ENCODE results near the gene HDAC4. TPM values are rescaled to one million over a fixed set of nuclear protein-coding genes. Genes with fewer than 3 reads are reported as not detected.

HDAC4 gene
- total and polyA plus RNA-seq, 2 of the 4 experiments (the other 2 are of a cell fraction): 4.1 to 7.2 TPM

DNA sequence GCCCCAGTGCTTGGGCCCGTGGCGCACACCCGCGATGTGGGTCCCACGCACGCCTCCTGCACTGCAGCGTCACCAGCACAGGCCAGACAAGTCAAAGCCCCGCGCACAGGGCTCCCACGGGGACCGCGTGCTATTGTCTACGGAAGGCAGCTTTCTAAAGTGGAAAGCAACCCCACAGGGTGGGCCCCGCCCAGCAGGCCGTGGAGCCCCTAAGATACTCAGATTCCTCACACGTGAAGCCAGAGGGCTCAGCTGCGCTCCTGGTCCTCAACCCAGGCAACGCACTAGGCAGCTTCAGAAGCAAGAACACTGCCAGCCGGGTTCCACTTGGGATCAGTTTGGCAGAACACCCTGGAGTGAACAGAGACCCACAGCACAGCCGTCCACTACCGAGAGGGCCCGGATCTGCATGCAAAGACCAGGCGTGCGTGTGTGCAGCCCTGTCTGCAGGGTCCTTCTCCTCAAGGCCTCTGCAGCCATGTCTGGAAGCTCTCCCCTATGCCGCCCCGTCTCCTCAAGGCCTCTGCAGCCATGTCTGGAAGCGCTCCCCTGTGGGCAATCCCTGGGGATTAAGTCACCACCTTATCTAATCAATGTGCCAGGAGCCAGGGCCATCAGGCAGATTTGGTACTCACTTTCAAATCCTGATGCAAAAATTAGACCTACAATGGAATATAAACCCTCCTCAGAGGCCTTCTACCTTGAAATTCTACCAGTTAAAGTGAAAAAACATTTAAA is 231.3 kb downstream of the HDAC4 start:
- H3K9me3 ChIP-seq (ENCODE audit: control insufficient read depth, insufficient read depth, low read length): peaks cover 8% of the 10 kb centered on the region; the same call in 1 of the 2 replicates
- H2AK5ac ChIP-seq (ENCODE audit: low read depth, low read length): no peak overlapping the region
- no peak overlapping the region for H3K56ac ChIP-seq (ENCODE audit: extremely low read depth, insufficient read depth, low read length)
- H3K27ac ChIP-seq (ENCODE audit: insufficient read depth, low read length): no peak overlapping the region
- POLR2A ChIA-PET (ENCODE audit: unreplicated experiment): no interaction called here
- in situ Hi-C loops (cut with MboI; ENCODE audit: low sequenced_read_pairs) (no loop called here), intact Hi-C loops (cut with micrococcal nuclease) (no loop called here), dilution Hi-C loops (cut with HindIII; ENCODE audit: low sequenced_read_pairs, unreplicated experiment) (no loop called here)
- H2AFZ ChIP-seq (replicated peaks; ENCODE audit: low read length, poor library complexity): no peak overlapping the region
- no peak overlapping the region for H3K18ac ChIP-seq (ENCODE audit: low read depth, low read length)
- no peaks in the 10 kb centered on the region for H3K79me1 ChIP-seq (ENCODE audit: low read depth in 1 of 2, low read length in 2 of 2)
- H4K5ac ChIP-seq (ENCODE audit: low read depth, low read length): no peak overlapping the region
- BruUV-seq (replicated peaks): no TSS peak
- 93% methylated on average over 20 of the region's 27 CpGs; no CpG with 5 or more reads in 1 of the 2 experiments for WGBS, 2 experiments (ENCODE audit: extremely low coverage in 2 of 2, insufficient read length in 1 of 2)
- no peak overlapping the region for H2BK120ac ChIP-seq (ENCODE audit: low read depth, low read length)
- no peak for ATAC-seq (ENCODE audit: low read depth)
- H3K9me1 ChIP-seq (ENCODE audit: insufficient read depth, low read length): no peaks in the 10 kb centered on the region; the same call in 1 of the 2 replicates
- H2AK9ac ChIP-seq (replicated peaks; ENCODE audit: low read depth, low read length, poor library complexity): no peak overlapping the region
- no peaks in the 10 kb centered on the region for H3K4me1 ChIP-seq (ENCODE audit: control insufficient read depth, insufficient read depth, low read length)
- H4K20me1 ChIP-seq (ENCODE audit: insufficient read depth, low read length): no peaks in the 10 kb centered on the region
- H3K4me2 ChIP-seq (ENCODE audit: low read depth, low read length): no peak overlapping the region
- no peak overlapping the region for H3K4ac ChIP-seq (ENCODE audit: low read depth, low read length)
- H3K23ac ChIP-seq (ENCODE audit: low read depth, low read length): no peak overlapping the region
- H2BK20ac ChIP-seq (ENCODE audit: low read depth, low read length): no peak overlapping the region
- H2BK15ac ChIP-seq (ENCODE audit: low read depth, low read length): no peak overlapping the region
- CTCF ChIA-PET: no interaction called here
- no peak for DNase-seq
- H2BK5ac ChIP-seq (ENCODE audit: low read depth, low read length, poor library complexity, severe bottlenecking): no peak overlapping the region
- H3K36me3 ChIP-seq (ENCODE audit: control insufficient read depth, insufficient read depth, low read length): peaks cover 16% of the 10 kb centered on the region
- no peak for TF ChIP-seq SMC3 (IDR thresholded peaks at IDR 0.05; ENCODE audit: low read depth, low read length)
- TF ChIP-seq MAZ (IDR thresholded peaks at IDR 0.05; ENCODE audit: borderline replicate concordance, low read depth, low read length): no peak
- no peak for TF ChIP-seq RCOR1 (IDR thresholded peaks at IDR 0.05; ENCODE audit: insufficient replicate concordance, low read length)
- TF ChIP-seq BHLHE40 (IDR thresholded peaks at IDR 0.05; ENCODE audit: low read depth, low read length): no peak
- TF ChIP-seq RAD21 (IDR thresholded peaks at IDR 0.05; ENCODE audit: low read length): no peak
- TF ChIP-seq, protein P1, sequence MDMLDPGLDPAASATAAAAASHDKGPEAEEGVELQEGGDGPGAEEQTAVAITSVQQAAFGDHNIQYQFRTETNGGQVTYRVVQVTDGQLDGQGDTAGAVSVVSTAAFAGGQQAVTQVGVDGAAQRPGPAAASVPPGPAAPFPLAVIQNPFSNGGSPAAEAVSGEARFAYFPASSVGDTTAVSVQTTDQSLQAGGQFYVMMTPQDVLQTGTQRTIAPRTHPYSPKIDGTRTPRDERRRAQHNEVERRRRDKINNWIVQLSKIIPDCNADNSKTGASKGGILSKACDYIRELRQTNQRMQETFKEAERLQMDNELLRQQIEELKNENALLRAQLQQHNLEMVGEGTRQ (IDR thresholded peaks at IDR 0.05; ENCODE audit: low read depth, low read length): no peak
- no peak for TF ChIP-seq MXI1 (IDR thresholded peaks at IDR 0.05; ENCODE audit: borderline replicate concordance, low read depth, low read length)
- TF ChIP-seq ELK1 (IDR thresholded peaks at IDR 0.05; ENCODE audit: borderline replicate concordance, low read depth, low read length): no peak
- TF ChIP-seq CTCF (conservative IDR thresholded peaks at IDR 0.05; ENCODE audit: low read depth, low read length): no peak
- no peak for TF ChIP-seq POLR2A (IDR thresholded peaks at IDR 0.05; ENCODE audit: low read depth, low read length)
- TF ChIP-seq RFX5 (IDR thresholded peaks at IDR 0.05; ENCODE audit: low read depth, low read length): no peak
- TF ChIP-seq NFE2L2 (IDR thresholded peaks at IDR 0.05; ENCODE audit: low read depth, low read length): no peak
- TF ChIP-seq MAFK (IDR thresholded peaks at IDR 0.05; ENCODE audit: low read depth, low read length): no peak
- TF ChIP-seq CEBPB (IDR thresholded peaks at IDR 0.05; ENCODE audit: low read depth, low read length): no peak
- TF ChIP-seq CHD1 (IDR thresholded peaks at IDR 0.05; ENCODE audit: low read depth, low read length): no peak
- TF ChIP-seq FOS (IDR thresholded peaks at IDR 0.05; ENCODE audit: low read depth, low read length): no peak
- H3K4me3 ChIP-seq (ENCODE audit: insufficient read depth, low read depth, low read length): no peak overlapping the region
- no peak overlapping the region for H3K9ac ChIP-seq (ENCODE audit: low read depth, low read length)
- H4K8ac ChIP-seq (ENCODE audit: low read depth in 2 of 2, low read length in 2 of 2): no peak overlapping the region
- no peaks in the 10 kb centered on the region for H3K27me3 ChIP-seq (ENCODE audit: control insufficient read depth, insufficient read depth, low read length)
- H3K14ac ChIP-seq (replicated peaks; ENCODE audit: low read depth, low read length): no peak overlapping the region
- no peak overlapping the region for H4K91ac ChIP-seq (ENCODE audit: insufficient read depth, low read depth, low read length)

All from IMR-90 (cell line).